AG04450 (cell line): Measurements from ENCODE around the gene BHMT. TPM values are rescaled to one million over a fixed set of nuclear protein-coding genes. Genes with fewer than 3 reads are reported as not detected.
"Not testable (repeated sequence)": the region's sequence is repeated elsewhere in the genome, so short reads cannot be mapped to it uniquely, and the experiment has no call there.

Experiments
- CTCF ChIA-PET: fragments of 300-600, 350-600 bp; formaldehyde crosslinking; extraction: SDS; loops from one replicate; lab custom pipeline; 2022; ENCODE audit warnings: antibody characterized with exemption, inconsistent platforms; lab: Charles Lee
- POLR2A ChIA-PET: fragments of 350-600 bp; formaldehyde crosslinking; extraction: SDS; loops from one replicate; lab custom pipeline; 2021; ENCODE audit warnings: antibody characterized with exemption, inconsistent platforms; lab: Yijun Ruan, JAX
- DNase-seq: peaks from one replicate; pipeline ENCODE4 v3.0.0-alpha.2; 2011; ENCODE audit warnings: low read depth, low spot score
- H3K27ac ChIP-seq: one replicate; pipeline ENCODE4 v1.5.1; 2012; ENCODE audit warnings: low read depth, low read length, control low read depth
- H3K27me3 ChIP-seq: one replicate; pipeline ENCODE4 v1.6.0; 2012; ENCODE audit warnings: low read length; ENCODE audit not compliant: control insufficient read depth, insufficient read depth
- H3K4me3 ChIP-seq: 2 replicates; pipeline ENCODE4 v1.5.1; 2011; ENCODE audit warnings: mild to moderate bottlenecking, low read depth, low read length, control low read depth
- H3K9me3 ChIP-seq: 2 replicates; pipeline ENCODE4 v1.5.1; 2012; ENCODE audit warnings: low read length; ENCODE audit not compliant: control insufficient read depth, insufficient read depth
- CTCF ChIP-seq: IDR thresholded peaks from 2 replicates; pipeline ENCODE4 v1.5.1; 2011; ENCODE audit warnings: low read depth, low read length, control low read depth, inconsistent platforms
- polyA plus RNA-seq: library from polyadenylated mRNA; depleted of rRNA; stranded (reverse); fragments of >200 nt; gene quantifications from 2 replicates; pipeline ENCODE4 v1.2.3, GENCODE V29; 2011

Gene BHMT
- polyA plus RNA-seq, 1 experiment: not detected

- Histone ChIP-seq H3K27ac (no peak overlapping the region), H3K4me3 (no peak overlapping the region), H3K9me3 (no peaks in the 10 kb centered on the region), H3K27me3 (no peaks in the 10 kb centered on the region)
- POLR2A ChIA-PET: no interaction called here
- no peak for TF ChIP-seq CTCF
- no peak for DNase-seq
- CTCF ChIA-PET: no interaction called here
Measured at GRCh38 chr5:79168031-79168430, 56.4 kb downstream of the BHMT start.

- ChIA-PET POLR2A (no interaction called here), CTCF (no interaction called here)
- no peaks in the 10 kb centered on the region for H3K27me3 ChIP-seq
- H3K4me3 ChIP-seq: no peak overlapping the region
- DNase-seq: no peak
- no peak for TF ChIP-seq CTCF
- H3K27ac ChIP-seq: no peak overlapping the region
- H3K9me3 ChIP-seq: no peaks in the 10 kb centered on the region
Measured at GRCh38 chr5:79170661-79171060, 59.1 kb downstream of the BHMT start.

GRCh38 chr5:79171635-79172245, 60.1 kb downstream of the BHMT start:
- no peaks in the 10 kb centered on the region for H3K9me3 ChIP-seq
- ChIA-PET POLR2A (no interaction called here), CTCF (no interaction called here)
- H3K27ac ChIP-seq: no peak overlapping the region
- H3K4me3 ChIP-seq: no peak overlapping the region
- TF ChIP-seq CTCF: no peak
- no peak for DNase-seq
- no peaks in the 10 kb centered on the region for H3K27me3 ChIP-seq

GRCh38 chr5:79172269-79172668, 60.7 kb downstream of the BHMT start:
- TF ChIP-seq CTCF: no peak
- Histone ChIP-seq H3K4me3 (no peak overlapping the region), H3K27ac (no peak overlapping the region), H3K27me3 (no peaks in the 10 kb centered on the region), H3K9me3 (no peaks in the 10 kb centered on the region)
- no peak for DNase-seq
- ChIA-PET CTCF (no interaction called here), POLR2A (no interaction called here)

GRCh38 chr5:79173626-79174025, 62.0 kb downstream of the BHMT start:
- Histone ChIP-seq H3K4me3 (no peak overlapping the region), H3K27ac (no peak overlapping the region), H3K9me3 (no peaks in the 10 kb centered on the region), H3K27me3 (no peaks in the 10 kb centered on the region)
- no peak for DNase-seq
- POLR2A ChIA-PET: no interaction called here
- no peak for TF ChIP-seq CTCF
- CTCF ChIA-PET: no interaction called here

GRCh38 chr5:79180449-79180848, 68.8 kb downstream of the BHMT start:
- POLR2A ChIA-PET, H3K27me3 ChIP-seq, DNase-seq, H3K9me3 ChIP-seq, H3K4me3 ChIP-seq, H3K27ac ChIP-seq: not testable (repeated sequence)
- CTCF ChIA-PET: interaction anchor here (0.6 to 1.5 kb wide), 5 partner anchors 20 to 1037 kb away, joined by 3 to 5 read pairs (median 3); no protein-coding TSS in a partner anchor
